GM18507 (cell line): ENCODE results near the gene PHGDH.

Experiments
- DNase-seq: peaks from one replicate; pipeline ENCODE4 v3.0.0; 2011; ENCODE audit warnings: low read depth; ENCODE audit not compliant: insufficient read length; ENCODE audit errors: extremely low spot score
- FAIRE-seq: peaks from 2 replicates; lab custom pipeline; 2011; peaks lifted over from hg19 to GRCh38; lab: Jason Lieb, UNC

PHGDH gene

DNA sequence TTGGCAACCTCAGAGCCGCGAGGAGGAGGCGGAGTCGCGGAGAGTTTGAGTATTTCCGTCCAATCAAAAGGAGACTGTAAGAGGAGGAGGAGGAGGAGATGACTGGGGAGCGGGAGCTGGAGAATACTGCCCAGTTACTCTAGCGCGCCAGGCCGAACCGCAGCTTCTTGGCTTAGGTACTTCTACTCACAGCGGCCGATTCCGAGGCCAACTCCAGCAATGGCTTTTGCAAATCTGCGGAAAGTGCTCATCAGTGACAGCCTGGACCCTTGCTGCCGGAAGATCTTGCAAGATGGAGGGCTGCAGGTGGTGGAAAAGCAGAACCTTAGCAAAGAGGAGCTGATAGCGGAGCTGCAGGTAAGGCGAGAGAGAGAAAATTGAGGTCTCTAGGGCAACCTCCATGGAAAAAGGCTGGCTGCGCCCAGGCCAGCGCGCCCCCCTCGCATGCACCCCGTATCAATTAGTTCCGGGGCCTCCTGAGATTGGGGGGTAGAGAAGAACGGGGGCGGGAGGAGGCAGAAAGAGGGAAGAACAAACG is at the start of gene PHGDH:
TSS of gene PHGDH (plus strand) at position 131 of the 538 bp plus-strand sequence. CDS start at position 220, 89 bp downstream.
- FAIRE-seq (no peak), DNase-seq (peak; percentile 37)

GRCh38 chr1:119662034-119662437 is 49.7 kb upstream of the PHGDH start:
- no peak for DNase-seq
- peak; percentile 93 for FAIRE-seq

- DNase-seq (no peak), FAIRE-seq (no peak)
Observed at GRCh38 chr1:119664067-119664466, 47.7 kb upstream of the PHGDH start.

- no peak for FAIRE-seq
- no peak for DNase-seq
Observed at GRCh38 chr1:119667173-119667572, 44.6 kb upstream of the PHGDH start.

DNA sequence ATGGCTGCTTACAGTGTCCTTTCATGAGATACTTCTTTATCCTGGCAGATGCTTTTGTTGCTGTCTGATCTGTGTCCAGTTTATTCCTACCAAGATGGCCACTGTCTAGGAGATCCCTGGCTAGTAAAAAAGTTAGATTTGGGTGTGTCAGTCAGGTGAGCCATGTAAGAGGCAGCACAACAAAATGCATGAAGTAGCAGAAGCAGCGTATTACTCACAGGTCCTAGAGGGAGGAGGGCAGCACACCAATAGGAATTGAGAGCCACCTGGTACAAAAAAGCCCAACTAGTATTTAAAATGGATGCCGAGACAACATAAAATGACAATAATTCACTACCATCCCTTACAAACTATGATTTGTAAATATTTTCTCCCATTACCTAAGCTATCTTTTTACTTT is 40.8 kb upstream of the PHGDH start:
- no peak for DNase-seq
- FAIRE-seq, result no peak

- no peak for FAIRE-seq
Observed at GRCh38 chr1:119673171-119673940, 38.4 kb upstream of the PHGDH start.

DNA sequence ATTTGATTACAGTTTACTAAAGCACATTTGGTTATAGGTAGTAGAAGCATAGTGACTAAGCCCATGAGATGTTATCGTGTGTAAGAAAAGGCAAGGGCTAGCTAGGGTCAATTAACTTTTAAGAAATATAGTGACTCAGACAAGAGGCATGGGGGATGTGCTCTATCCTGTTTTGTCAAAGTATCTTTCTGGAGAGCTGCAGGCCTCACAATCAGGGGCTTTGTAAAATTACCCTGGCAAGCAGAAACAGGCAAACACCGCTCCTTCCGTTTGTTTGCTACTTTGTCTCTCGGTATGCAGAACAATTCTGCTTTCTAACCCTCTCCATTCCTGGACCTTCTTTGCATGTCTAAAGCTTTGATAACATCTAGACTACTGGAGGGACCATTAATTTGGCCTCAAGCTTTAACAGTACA is 37.6 kb upstream of the PHGDH start:
- DNase-seq, result no peak
- FAIRE-seq, result no peak

More at GRCh38 chr1:119673171-119673940, 38.4 kb upstream of the PHGDH start:
- DNase-seq, result no peak

GRCh38 chr1:119674835-119675289 is 36.9 kb upstream of the PHGDH start:
- no peak for FAIRE-seq
- DNase-seq, result no peak

GRCh38 chr1:119675349-119676345 is 36.1 kb upstream of the PHGDH start:
- DNase-seq (peak; percentile 58), FAIRE-seq (peak; percentile 84)

- no peak for FAIRE-seq
Observed at GRCh38 chr1:119676571-119677206, 35.0 kb upstream of the PHGDH start.

DNA sequence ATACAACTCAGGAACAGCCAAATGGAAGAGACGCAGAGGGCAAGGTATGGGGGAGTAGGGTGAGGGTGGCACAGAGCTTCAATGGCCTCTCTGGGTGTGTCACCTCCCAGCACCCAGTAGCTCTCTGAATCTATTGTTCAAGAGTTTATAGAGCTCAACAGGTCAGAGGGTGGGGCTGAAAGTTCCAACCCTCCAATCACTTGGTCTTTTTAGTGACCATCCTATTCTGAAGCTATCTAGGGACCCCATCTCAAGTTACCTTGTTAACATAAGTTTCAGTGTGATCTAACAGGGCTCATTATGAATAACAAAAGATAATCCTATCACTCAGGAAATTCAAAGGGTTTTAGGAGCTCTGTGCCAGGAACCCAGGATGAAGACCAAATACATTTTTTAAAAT is 32.5 kb upstream of the PHGDH start:
- no peak for DNase-seq
- FAIRE-seq, result no peak

More at GRCh38 chr1:119676571-119677206, 35.0 kb upstream of the PHGDH start:
- DNase-seq, result no peak

GRCh38 chr1:119680193-119680592 is 31.5 kb upstream of the PHGDH start:
- DNase-seq (no peak), FAIRE-seq (no peak)

DNA sequence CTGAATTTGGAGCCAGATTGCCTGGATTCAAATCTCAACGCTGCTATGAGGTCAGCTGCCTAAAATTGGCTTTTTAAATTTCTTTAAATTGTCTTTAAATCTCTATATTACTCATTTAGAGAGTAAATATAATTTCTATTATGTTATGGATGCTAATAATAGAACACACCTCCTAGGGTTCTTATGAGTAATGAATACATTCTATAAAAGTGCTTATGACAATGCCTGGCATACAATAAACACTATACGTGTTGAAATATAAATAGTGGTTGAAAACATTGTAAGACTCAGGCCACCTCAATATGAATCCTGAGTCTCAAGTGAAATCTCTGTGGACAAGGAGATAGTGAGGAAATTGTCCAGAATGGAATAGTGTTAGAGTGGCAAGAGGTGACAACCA is 31.0 kb upstream of the PHGDH start:
- FAIRE-seq (no peak), DNase-seq (no peak)

DNA sequence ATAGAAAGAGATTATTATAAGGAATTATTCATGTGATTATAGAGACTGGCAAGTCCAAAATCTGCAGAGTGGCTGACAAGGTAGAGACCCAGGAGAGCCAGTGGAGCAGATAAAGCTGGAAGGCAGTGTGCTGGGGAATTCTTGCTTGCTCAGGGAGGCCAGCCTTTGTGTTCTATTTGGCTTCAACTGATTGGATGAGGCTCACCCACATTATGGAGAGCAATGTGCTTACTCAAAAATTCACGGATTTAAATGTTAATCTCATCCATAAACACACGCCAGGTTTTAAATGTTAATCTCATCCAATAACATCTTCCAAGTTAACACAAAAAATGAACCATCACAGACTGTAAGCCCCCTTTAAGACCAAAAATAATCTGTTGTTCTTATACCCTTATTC is 30.2 kb upstream of the PHGDH start:
- FAIRE-seq, result no peak
- no peak for DNase-seq

GRCh38 chr1:119682141-119682540 is 29.6 kb upstream of the PHGDH start:
- DNase-seq, result no peak
- FAIRE-seq, result no peak

DNA sequence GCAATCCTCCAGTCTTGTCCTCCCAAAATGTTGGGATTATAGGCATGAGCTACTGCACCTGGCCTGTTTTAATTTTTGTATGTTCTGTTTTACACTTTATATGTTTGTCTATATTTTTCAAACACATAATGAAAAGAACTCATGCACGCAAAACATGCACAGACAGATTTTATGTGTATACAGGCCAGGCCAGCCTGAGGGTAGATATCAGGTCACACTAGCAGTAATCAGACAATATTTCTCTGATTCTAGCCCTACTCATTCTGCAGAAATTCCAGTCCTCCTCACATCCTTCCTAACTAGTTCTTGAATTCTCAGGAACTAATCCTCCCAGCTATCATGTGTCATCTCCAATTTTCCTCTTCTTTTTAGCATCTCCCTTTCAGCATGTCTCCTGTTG is 27.8 kb upstream of the PHGDH start:
- DNase-seq (no peak), FAIRE-seq (no peak)

- DNase-seq, result no peak
Observed at GRCh38 chr1:119686661-119687060, 25.1 kb upstream of the PHGDH start.

DNA sequence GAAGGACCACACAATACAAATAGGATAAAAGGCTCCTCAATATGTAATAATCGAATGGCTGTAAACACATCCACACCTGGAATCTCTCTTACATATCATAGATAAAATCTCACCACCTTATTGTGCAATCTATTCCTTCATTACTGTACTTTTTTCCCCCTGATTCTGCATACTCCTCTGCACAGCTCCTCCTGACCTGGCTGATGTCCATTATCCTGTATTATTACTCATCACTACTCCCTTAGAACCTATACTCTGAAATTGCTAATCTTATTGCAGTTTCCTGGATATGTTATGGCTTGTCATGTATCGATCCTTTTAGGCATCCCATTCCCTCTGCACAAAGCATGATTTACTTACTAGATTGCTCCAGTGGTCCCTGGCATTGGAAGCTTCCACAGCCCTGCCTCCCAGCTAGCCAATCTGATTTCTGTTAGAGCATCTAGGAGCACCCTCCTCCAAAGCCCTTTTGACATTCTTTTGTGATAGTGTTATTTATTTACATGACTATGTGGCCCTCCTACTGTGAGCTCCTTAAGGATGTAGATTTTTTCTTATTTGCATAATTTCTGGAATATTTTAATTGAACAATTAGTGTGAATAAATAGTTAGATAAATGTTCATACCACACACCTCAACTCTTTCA is 24.2 kb upstream of the PHGDH start:
- no peak for FAIRE-seq

More at GRCh38 chr1:119686661-119687060, 25.1 kb upstream of the PHGDH start:
- no peak for FAIRE-seq

GRCh38 chr1:119688810-119689209 is 22.9 kb upstream of the PHGDH start:
- DNase-seq (no peak), FAIRE-seq (no peak)

More for the DNA sequence above, 24.2 kb upstream of the PHGDH start:
- no peak for DNase-seq
